ENCODE data around the gene CYSLTR2.

DNA sequence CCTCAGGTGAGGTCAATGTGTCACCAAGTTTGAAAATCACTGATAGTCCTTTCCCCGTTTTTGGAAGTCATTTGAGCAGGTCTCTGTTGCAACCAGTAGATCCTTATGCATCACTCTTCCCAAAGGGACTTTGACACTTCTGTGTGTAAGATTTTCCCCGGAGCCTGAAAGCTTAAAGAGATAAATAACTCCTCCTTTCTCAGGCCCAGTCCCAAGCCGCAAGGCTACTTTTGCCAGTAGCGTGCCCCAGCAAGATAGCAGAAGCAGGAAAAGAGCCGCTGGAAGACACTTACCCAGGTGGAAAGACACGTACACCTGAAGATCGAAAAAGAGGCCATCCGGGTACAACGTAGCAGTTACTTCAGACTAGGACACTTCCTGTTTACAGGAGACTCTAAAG lies 106.9 kb downstream of the CYSLTR2 start:
- no peak for TF ChIP-seq ATF3 (CRISPR knock-in tag; conservative IDR thresholded peaks at IDR 0.05)
- TF ChIP-seq ELF4 (CRISPR knock-in tag; IDR thresholded peaks at IDR 0.05; ENCODE audit: low read depth): no peak
- no peak for TF ChIP-seq ZNF232 (CRISPR knock-in tag; IDR thresholded peaks at IDR 0.05)

Measured in WTC11 (cell line).